NCI-H2171 (cell line): ENCODE data around the gene TENT5C.

Source experiments
- DNase-seq: peaks from one replicate; lab custom pipeline; 2025; lab: John Stamatoyannopoulos, UW

The TENT5C gene

DNA sequence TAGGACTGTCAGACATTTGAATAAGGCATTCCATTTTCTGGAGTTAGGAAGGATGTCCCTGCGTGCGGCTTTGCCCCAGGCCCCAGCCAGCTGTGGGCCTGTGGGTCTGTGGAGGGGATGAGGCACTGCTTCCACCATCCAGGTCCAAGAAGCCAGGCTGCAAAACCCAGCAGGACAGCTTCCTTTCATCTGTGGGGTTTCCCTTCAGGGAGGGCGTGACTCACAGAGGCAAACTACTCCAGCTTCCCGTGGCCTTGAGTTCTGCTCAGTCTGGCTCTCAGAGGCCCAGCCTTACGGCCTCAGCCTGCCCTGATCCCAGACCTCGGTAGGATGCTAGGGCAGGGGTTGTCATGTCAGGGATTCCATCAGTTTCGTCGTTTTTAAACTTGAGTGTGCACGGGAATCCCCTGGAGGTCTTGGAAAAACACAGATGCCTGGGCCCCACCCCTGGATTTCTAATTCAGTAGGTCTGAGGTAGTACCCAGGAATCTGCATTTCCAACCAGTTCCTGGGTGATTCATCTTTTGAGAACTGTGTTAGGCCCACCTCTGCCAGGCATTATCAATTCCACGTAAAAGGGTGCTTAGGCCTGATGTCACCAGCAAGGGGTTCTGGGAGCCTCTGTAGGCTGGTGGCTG lies 32.3 kb upstream of the TENT5C start:
- DNase-seq: no peak

DNA sequence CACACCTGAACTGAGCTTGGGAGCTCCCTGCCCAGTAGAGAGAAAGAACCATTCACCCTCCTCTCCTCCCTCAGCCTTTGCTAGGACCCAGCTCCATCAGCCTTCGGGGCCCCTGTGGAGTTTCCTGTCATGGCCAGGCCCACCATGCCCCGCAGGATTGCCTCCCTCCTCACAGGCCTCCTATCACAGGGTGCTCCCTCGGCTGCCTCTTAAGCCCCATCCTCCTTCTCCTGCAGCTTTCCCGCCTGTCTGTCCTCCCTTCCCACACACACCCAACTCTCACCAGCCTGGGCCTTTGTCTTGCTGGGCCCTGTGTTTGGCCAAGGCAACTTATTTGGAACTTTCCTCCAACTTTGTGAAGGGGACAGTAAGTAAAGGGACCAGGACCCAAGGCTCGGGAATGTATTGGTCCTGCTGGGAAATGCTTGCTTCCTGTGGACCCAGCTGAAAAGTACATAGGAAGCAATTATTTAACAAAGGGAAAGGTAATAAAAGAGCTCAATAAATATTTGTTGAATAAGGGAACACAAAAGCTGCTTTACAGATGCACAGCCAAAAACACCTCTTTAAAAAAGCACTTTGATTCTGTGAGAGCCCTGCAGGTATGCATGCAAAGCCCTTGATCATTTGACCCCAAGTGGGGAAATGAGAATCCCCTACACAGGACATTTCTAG lies 31.6 kb upstream of the TENT5C start:
- DNase-seq: no peak

DNA sequence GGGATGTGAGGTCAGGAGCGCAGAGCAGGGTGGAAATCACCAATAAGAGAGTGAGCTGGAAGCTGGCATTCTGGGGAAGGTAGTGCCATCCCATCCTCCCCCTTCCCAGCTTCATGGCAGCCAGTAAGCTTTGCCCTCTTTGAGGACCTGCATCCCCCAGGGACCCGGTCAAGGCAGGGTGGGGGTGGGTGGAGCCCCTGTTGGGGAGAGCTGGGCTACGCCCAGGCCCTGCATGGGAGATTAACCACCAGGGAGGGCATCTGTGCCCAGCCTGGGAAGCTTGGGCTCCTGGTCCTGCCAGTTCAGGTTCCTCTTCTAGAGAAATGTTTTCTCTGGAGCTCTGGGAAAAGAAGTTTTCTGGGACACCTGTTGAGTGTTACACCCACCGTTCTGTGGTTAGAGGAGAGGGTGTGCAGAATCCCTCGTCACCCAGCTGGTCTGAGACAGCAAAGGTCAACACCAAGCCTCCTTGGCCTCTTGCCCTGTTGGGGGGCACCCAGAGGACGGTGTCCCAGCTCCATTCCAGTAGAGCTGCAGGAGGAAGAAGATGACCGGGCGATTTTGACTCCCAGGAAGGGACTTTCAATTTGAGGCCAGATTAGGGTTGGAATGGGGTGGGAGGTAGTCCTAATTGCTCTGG lies 30.1 kb upstream of the TENT5C start:
- no peak for DNase-seq

DNA sequence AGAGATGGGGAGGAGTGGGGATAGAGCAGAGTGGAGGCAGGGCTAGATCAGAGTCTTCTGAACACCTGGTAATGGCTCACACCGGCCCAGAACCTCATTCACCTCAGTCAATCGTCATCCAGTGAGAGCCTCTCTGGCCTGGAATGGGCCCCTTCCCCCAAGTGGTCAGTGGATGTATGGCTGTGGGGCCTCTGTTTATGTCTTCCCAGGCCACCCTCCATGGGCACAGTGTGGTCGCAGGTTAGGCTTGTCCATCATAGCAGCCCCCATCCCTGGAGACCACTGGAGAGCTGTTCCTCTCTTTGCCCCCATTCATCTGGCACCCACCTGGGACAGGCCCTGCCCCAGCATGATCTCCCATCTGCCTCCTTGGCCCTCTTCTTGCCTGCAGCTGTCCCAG lies 29.6 kb upstream of the TENT5C start:
- no peak for DNase-seq

DNA sequence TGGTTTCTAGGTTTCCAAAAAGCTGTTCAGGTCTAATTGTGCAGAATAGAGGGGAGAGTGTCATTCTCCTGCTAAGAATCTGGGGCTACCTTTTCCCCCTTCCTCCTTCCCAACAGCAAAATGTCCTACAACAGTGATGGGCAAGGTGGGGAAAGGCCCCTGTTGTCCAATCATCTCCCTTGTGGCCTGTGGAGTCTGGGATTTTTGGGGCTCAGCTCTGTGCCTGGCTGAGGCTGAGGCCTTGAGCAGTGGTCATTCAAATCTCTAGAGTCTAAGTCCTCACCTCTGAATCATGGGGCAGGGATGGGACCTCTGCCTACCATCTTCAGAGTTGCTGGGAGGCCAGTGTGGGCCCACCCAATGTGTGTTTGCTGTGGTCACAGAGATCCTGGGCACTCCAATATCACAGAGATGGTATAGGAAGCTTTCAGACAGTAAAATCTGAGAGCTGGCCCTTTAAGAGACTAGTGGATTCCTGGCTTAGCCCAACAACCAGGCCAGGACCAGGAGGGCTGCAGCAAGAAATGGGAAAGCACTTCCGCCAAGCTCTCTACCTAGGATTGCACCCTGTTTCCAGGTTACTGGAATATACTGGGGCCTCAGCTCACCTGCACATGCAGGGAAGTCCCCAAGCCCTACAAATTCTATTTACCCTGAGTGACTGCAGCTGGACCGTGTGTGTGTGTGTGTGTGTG lies 28.5 kb upstream of the TENT5C start:
- no peak for DNase-seq

DNA sequence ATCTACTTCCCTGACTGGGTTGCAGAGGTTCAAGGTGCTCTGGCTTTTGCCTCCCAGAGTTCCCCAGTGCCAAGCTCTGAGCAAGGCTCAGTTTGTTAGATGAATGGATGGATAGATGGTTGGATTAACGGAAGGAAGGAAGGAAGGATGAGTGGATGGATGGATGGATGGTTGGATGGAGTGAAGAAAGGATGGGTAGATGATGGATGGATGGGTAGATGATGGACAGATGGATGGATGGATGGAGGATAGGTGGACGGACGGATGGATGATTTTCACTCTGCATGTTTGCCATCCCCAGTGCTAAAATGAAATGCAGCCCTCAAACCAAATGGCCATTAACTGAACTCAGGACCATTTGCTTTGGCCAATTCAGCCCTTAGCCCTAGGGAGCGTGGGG lies 27.4 kb upstream of the TENT5C start:
- DNase-seq: no peak

DNA sequence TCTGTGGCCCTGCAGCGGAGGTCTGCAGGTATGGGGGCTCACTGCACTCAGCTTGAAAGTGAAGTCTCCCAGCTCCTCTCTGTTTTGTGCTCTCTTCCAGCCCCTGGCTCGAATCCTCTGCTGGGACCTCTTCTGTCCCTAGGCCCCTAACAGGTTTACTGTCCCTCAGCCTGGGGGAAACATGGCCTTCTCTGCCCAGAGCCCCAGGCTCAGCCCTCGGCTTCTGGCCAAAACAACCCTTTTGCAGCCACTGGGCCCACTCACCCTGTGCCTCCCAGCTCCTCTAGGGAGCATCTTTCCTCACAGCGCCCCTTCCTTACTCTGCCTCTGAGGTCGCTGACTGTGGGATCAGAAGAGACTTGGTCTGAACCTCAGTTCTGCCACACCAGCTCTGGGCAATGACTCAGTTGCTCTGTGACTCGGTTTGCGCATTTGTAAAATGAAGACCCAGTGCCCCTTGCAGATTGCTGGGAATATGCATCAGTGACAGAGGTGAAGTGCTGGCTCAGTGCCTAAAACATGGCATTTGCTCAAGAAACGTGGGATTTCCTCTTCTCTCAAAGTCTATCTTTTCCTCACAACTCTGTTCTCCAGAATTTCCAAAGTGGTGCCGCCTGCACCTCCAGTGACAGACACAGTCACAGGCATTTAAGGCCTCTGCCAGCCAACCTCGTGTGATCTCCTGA lies 26.5 kb upstream of the TENT5C start:
- DNase-seq: no peak

DNA sequence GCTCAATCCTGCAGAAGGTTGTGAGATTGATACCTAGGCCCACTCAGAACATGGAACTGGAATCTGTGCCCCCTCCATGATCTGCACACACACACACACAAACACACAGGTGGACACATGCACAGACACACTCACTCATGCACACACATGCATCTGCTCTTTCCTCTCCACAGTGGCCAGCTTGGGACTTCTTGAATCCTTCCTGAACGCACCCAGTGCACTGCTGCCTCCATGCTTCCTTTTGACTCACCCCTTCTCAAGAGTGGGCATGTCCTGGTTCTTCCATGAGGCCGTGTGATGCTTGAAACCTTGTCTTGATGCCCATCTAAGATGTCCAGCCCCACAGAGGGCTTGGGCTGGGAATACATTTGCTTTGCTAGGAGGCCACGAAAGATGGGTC lies 25.4 kb upstream of the TENT5C start:
- no peak for DNase-seq

DNA sequence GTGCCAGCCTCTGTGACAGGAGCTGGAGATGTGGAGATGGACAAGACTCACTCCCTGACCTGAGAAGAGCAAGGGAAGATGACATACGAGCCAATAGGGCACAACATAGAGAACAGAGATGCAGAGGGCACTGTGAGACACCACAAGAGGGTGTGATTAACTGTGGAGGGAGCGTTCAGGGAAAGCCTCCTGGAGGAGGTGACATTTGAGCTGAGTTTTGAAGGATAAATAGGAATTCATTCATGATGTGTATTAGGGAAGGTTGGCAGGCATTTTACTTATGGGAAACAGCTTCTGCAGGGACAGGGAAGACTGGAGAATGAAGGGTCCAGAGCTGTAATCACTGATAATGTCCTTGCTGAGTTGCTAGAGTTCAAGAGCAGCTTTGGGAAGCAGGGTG lies 25.0 kb upstream of the TENT5C start:
- DNase-seq: no peak

DNA sequence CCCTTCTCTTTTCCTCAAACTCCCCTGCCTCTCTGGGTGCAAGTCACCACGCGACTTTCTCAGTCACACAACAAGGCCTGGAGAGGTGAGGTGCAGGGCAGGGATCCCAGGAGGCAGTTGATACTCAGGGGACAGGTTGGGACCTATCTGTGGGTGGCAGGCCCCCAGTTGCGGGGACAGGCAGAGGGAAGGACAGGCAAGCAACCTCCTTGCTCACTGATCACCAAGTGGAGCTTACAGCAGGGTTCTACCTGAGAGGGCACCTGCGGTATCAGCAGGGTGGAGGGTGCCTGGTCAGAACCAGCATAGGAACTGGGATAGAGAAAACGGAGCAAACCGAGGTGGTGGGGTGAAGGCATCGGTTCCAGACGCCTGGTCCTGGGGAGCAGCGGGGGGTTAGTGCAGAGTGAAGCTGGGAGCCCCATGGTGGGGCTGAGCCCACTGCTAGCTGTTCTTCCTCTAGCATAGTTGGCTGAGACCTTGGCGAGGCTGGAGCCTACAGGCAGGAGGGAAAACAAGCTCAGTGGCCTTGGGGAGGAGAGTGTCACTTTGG lies 24.4 kb upstream of the TENT5C start:
- DNase-seq: no peak

DNA sequence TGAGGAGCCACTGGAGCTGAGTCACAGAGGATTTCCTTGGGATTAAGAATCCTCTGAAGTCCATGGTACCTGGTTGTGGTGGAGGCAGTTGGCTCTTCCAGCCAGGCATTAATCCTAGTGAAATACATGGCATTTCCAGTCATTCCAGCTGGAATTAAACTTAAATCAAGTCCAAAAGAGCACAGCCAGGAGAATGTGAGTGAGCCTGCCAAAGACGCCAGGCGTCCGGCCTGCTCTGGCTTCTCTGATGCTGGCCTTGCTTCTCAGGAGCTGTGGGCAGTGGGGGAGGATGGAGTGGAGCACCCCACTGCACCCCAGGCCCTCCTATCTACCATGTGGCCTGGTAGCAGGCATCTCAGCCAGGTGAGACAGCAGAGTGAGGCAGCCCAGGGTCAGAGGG lies 23.4 kb upstream of the TENT5C start:
- no peak for DNase-seq

DNA sequence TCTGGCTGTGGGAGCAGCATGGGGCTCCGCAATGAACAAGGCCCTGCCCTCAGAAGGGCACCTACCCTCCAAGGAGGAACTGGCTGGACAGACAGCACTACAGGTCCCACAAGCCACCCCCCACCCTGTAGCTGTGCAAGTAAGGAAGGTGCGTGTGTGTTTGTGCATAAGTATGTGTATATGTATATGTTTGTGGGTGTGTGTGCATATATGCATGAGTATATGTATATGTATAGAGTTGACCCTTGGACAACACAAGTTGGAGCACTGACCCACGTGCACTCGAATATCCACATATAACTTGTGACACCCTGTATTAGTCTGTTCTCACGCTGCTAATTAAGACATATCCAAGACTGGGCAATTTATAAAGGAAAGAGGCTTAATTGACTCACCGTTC lies 22.6 kb upstream of the TENT5C start:
- no peak for DNase-seq

DNA sequence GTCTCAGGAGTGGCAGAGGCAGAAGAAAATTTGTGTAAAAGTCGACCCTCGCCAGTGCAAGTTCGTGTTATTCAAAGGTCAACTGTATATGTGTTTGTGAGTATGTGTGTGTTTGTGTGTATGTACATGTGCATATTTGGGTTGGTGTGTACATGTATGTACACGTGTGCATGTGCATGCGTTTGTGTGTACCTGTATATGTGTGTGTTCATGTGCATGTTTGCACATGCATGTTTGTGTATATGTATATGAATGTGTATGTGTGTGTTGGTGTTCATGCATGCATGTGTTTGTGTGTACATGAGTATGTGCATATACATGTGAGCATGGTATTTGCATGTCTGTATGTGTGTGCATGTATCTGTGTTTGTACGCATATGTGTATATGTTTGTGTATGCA lies 21.7 kb upstream of the TENT5C start:
- no peak for DNase-seq

DNA sequence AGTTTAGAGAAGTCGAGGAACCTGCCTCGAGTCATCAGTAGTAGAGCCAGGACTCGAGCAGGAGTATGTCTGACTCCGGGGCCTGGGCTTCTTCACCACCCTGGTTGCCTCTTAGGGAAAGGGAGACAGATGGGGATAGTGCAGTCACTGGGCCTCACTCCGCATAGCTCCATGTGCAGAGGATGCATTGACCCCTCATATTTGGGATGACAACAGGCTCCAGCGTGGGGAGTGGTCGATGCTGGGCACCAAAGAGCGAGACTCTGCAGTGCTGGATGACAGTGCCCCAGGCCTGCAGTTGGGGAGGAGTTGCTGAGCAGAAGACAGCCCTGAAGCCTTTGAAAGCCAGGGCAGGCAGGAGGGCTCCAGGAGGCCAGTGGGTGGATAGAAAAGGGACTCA lies 20.8 kb upstream of the TENT5C start:
- no peak for DNase-seq

DNA sequence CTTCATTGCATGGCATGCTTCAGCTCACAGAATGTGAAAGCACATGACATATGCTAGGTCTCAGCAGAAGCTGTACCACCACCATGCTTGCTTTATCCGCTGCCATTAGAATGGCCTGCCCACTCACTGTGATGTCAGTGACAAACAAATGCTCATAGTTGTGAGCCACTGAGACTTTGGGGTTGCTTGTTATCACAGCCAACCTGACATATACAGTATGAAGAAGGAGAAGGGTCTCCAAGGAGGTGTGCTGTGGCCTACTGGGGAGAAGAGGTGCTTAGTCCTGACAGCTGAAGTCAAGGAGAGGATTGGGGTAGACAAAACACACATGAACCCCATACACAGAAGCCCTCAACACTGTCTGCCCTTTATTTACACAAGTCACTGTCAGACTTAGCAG lies 19.5 kb upstream of the TENT5C start:
- no peak for DNase-seq

DNA sequence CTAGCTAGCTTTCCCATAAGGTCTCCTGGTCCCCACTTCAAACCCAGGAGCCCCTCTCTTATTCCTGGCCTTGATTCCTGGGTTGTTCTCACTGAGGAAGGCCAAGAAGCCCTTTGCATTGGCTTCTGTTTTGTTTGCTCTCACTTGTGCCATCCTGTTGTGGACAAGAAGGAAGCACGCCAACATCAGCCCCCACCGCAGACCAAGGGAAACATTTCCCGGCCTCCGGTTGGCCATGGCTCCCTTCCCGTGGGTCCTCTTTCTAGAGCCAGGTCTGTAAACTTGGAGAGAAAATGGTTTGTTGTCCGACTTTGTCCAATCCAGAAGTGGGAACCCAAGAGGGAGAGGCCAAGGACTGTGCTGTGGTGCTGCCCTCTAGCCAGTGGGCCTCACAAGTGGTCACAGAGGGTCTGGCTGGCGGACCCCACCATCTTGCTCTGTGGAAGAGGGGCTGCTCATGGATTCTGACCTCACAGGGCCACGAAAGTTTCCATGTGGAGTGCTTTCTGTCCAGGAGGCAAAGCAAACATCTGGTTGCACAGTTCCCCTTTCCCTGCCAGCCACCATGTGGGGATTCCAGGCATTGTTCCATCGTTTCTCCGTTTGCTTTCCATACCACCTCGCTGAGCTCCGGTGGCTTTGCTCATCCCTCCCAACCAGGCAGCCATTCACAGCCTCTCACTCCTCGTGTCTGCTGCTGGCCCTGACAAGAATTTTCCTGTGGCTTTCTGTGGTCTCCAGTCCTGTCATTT lies 18.9 kb upstream of the TENT5C start:
- no peak for DNase-seq

DNA sequence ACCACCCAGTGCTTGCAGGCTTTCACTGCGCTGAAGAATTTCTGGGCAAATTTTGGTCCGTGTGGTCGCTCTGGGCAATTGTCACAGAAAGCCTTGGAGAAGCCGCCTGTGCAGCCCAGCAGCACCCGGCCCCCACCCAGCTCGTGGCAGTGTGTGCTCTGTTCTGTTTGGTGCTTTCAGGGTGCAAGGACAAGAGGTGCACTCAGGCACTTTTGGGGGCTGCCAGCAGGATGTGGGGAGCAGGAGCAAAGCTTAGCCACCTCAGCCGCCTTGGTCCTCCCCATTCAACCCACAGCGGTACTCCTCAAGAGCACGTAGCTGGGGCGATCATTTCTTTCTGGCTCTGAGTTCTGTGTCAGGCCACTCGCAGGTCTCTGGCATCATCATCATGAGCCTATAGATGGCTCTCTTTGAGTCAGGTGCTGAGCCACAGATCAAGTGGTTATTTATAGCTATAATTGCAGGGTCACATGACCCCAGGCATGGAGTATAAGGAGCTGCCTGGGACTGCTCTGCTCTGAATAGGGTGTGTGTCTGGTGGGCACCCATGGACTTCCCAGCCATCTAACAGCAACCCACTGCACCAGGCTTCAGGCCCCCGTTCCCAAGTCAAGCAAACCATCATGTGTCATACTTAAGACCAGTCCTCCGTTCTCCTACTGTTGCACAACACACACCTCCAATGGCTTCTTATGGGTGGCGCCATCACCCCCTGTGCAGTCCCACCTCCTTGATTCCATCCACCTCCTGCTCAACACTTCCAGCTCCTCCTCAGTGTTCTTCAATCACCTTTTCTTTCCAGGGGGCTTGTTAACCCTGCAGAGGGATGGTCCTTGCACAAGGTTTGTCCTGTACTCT lies 18.1 kb upstream of the TENT5C start:
- DNase-seq: no peak

DNA sequence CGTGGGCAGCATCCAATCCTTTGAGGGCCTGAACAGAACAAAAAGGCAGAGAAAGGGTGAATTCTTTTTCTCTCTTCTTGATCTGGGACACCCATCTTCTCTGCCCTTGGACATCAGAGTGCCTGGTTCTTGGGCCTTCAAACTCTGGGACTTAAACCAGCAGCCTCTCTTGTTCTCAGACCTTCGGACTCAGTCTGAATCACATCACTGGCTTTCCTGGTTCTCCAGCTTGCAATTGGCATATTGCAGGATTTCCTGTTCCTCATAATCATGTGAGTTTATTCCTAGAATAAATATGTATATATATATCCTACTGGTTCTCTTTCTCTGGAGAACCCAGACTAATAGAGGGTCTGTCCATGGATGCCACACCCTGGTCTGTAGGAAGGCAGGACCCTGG lies 16.3 kb upstream of the TENT5C start:
- no peak for DNase-seq

DNA sequence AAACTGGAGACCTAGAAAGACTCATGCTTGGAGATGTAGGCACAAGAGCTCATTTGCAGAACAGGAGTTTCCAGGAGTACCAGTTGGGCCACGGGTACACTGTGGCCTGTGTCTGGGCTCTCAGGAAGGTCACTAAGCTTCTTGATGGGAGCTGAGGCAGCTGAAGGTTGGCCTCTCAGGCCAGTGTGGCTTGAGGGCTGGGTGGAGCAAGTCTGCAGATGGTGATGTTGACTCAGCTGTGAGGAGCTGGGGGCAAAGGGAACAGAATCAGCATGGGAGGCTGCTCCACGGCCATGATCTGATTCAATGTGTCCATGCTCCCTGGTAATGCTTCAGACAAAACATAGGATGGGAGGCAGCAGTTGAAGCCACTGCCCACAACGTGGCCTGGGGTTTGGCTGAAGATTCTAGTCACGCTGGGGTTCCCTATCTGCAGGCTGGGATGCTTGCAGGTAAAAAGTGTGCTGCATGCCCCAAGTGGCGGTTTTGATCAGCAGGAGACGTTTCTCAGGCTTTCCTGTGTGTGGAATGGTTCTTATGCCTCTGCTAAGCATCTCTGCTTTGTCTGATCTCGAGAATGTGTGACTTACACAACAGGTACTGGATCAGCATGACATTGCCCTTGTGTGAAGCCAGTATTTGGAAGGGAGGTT lies 15.4 kb upstream of the TENT5C start:
- DNase-seq: no peak

DNA sequence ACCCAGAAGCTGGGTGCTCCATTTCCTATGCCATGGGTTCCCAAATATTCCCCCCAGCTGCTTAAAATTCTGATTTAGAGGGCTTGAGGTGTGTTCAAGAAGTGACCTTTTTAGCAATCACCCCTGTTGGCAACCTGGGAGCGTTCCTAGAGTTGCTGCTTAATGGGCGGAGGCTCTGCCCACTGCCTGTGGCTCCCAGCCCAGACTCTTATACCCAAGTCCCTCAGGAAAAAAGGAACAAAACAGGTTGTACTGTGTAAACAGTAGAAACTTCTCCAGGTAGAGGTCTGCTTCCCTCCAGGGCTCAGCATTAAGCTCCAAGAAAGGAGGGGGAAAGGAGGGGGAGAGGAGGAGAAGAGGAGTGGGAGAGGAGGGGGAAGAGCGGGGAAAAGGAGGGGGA lies 14.6 kb upstream of the TENT5C start:
- DNase-seq: no peak
